GM12874 (cell line): ENCODE measurements around the gene SEC14L6.

Experiments used
- TF ChIP-seq, protein P1 (sequence below): IDR thresholded peaks from 2 replicates; pipeline ENCODE4 v1.5.1; 2011; ENCODE audit warnings: low read depth, mild to moderate bottlenecking, control low read depth, low read length, moderate library complexity; ENCODE audit not compliant: insufficient read depth

Gene SEC14L6

DNA sequence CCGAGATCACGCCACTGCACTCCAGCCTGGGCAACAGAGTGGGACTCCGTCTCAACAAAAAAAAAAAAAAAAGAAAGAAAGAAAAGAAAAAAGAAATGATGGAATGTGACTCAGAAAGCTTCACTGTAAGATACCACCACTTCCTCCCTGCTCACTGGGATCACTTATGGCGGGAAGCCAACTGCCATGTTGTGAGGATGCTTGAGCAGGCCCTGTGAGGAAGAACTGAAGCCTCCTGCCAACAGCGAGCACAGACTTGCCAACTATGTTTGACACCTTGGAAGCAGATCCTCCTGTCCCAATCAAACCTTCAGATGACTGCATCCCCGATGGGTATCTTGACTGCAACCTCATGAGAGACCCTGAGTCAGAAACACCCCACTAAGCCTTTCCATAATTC, 8.3 kb downstream of the SEC14L6 start:
- TF ChIP-seq, protein P1, sequence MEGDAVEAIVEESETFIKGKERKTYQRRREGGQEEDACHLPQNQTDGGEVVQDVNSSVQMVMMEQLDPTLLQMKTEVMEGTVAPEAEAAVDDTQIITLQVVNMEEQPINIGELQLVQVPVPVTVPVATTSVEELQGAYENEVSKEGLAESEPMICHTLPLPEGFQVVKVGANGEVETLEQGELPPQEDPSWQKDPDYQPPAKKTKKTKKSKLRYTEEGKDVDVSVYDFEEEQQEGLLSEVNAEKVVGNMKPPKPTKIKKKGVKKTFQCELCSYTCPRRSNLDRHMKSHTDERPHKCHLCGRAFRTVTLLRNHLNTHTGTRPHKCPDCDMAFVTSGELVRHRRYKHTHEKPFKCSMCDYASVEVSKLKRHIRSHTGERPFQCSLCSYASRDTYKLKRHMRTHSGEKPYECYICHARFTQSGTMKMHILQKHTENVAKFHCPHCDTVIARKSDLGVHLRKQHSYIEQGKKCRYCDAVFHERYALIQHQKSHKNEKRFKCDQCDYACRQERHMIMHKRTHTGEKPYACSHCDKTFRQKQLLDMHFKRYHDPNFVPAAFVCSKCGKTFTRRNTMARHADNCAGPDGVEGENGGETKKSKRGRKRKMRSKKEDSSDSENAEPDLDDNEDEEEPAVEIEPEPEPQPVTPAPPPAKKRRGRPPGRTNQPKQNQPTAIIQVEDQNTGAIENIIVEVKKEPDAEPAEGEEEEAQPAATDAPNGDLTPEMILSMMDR: no peak

GRCh38 chr22:30537083-30537731, 9.3 kb downstream of the SEC14L6 start:
- TF ChIP-seq, protein P1: no peak

- TF ChIP-seq, protein P1: no peak
Measured at GRCh38 chr22:30535182-30535581, 11.4 kb downstream of the SEC14L6 start.

DNA sequence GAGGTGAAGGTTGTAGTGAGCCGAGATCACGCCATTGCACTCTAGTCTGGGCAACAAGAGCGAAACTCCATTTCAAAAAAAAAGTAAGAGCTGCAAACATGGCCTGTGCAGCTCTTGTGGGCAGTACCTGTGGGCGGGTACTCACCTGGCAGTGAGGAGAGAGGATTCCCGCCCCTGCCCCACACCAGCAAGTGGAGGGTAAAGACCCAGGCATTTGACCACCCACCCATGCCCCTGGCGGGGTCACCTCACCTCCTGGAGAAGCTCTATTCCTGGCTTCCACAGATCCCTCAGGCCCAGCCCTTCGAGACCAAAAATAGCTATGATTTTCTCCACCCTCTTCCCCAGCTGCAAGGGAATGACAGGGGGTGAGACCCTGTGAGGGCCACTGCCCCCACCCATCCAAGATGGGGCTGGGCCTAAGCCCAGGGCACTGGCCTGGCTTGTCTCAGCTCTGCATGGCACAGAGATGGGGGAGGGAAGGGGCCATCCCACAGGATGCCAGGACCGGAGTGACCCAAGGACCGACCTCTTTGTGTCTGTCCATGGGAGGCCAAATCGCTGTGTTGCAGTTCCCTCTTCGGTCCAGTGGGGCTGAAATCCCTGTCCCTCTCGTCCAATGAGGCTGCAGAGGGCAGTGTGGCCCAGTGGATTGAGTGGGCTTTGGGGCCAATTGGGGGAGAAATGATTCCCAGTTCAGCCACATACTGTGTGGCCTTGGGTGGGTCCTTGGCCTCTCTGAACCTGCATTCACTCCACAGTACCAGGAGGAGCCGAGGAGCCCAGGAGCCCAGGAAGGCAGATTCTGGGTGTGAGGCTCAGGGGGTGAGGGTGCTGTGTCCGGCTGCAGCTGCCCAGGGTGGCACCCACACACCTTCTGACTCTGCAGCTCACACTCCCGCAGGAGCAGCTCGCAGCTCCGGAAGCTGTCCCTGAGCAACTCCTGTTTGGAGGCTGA, 14.6 kb downstream of the SEC14L6 start:
- TF ChIP-seq, protein P1: no peak

DNA sequence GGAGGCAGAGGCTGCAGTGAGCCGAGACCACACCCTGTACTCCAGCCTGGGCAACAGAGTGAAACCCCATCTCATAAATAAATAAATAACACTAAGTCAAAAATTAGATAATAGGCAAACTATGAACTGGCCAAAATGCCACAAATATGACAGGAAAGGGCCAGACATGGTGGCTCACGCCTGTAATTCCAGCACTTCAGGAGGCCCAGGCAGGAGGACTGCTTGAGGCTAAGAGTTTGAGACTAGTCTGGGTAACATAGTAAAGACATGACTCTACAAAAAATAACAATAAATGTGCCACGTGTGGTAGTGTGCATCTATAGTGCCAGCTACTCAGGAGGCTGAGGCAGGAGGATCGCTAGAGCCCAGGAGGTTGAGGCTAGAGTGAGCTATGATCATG, 19.9 kb downstream of the SEC14L6 start:
- TF ChIP-seq, protein P1: no peak

- TF ChIP-seq, protein P1: no peak
Measured at GRCh38 chr22:30523646-30524489, 22.7 kb downstream of the SEC14L6 start.
